GM19324 (cell line): ENCODE measurements around the gene OR10P1.
"Not testable (repeated sequence)": the region's sequence is repeated elsewhere in the genome, so short reads cannot be mapped to it uniquely, and the experiment has no call there.

Source experiments
- ATAC-seq: cut with Tn5 transposase; IDR thresholded peaks from one replicate; pipeline ENCODE4 v1.9.1; 2021; ENCODE audit warnings: mild to moderate bottlenecking, moderate library complexity; ENCODE audit not compliant: unreplicated experiment, low FRiP score

The OR10P1 gene

GRCh38 chr12:55650620-55651298, 14.1 kb downstream of the OR10P1 start:
- ATAC-seq = not testable (repeated sequence)

GRCh38 chr12:55651299-55651683, 14.6 kb downstream of the OR10P1 start:
- ATAC-seq = no peak

- no peak for ATAC-seq
Measured at GRCh38 chr12:55652352-55652751, 15.7 kb downstream of the OR10P1 start.

GRCh38 chr12:55653031-55653430, 16.3 kb downstream of the OR10P1 start:
- no peak for ATAC-seq

GRCh38 chr12:55654511-55655214, 18.0 kb downstream of the OR10P1 start:
- ATAC-seq = no peak

GRCh38 chr12:55657212-55657611, 20.5 kb downstream of the OR10P1 start:
- no peak for ATAC-seq

GRCh38 chr12:55658212-55658611, 21.5 kb downstream of the OR10P1 start:
- no peak for ATAC-seq

GRCh38 chr12:55658635-55659391, 22.1 kb downstream of the OR10P1 start:
- ATAC-seq = no peak

GRCh38 chr12:55659486-55660385, 23.0 kb downstream of the OR10P1 start:
- no peak for ATAC-seq

- ATAC-seq = no peak
Measured at GRCh38 chr12:55663391-55663790, 26.7 kb downstream of the OR10P1 start.

GRCh38 chr12:55664826-55665225, 28.1 kb downstream of the OR10P1 start:
- ATAC-seq = no peak

- no peak for ATAC-seq
Measured at GRCh38 chr12:55666508-55666907, 29.8 kb downstream of the OR10P1 start.

GRCh38 chr12:55670276-55670675, 33.6 kb downstream of the OR10P1 start:
- no peak for ATAC-seq

- ATAC-seq = no peak
Measured at GRCh38 chr12:55671746-55672145, 35.1 kb downstream of the OR10P1 start.

- peak; percentile 93 for ATAC-seq
Measured at GRCh38 chr12:55673638-55674037, 36.9 kb downstream of the OR10P1 start.

GRCh38 chr12:55675666-55676065, 39.0 kb downstream of the OR10P1 start:
- no peak for ATAC-seq

GRCh38 chr12:55676707-55677106, 40.0 kb downstream of the OR10P1 start:
- no peak for ATAC-seq

GRCh38 chr12:55679691-55680090, 43.0 kb downstream of the OR10P1 start:
- no peak for ATAC-seq

- ATAC-seq = no peak
Measured at GRCh38 chr12:55681142-55682077, 44.7 kb downstream of the OR10P1 start.
